Globus pallidus (tissue), 1 donor: ENCODE measurements around the gene TP63.

Experiments used
- DNase-seq: peaks from one replicate; pipeline ENCODE4 v3.0.0-alpha.2; 2015; ENCODE audit warnings: low spot score

Gene TP63

GRCh38 chr3:189853906-189854305 lies 222.7 kb downstream of the TP63 start:
- DNase-seq: no peak

- no peak for DNase-seq
Observed at GRCh38 chr3:189860296-189860695, 229.1 kb downstream of the TP63 start.

GRCh38 chr3:189862385-189862998 lies 231.3 kb downstream of the TP63 start:
- no peak for DNase-seq

GRCh38 chr3:189863031-189863430 lies 231.8 kb downstream of the TP63 start:
- DNase-seq: no peak

- DNase-seq: no peak
Observed at GRCh38 chr3:189868061-189868460, 236.9 kb downstream of the TP63 start.

GRCh38 chr3:189869165-189869564 lies 238.0 kb downstream of the TP63 start:
- no peak for DNase-seq

- DNase-seq: no peak
Observed at GRCh38 chr3:189871418-189871817, 240.2 kb downstream of the TP63 start.

GRCh38 chr3:189883113-189883753 lies 252.0 kb downstream of the TP63 start:
- DNase-seq: no peak

GRCh38 chr3:189890496-189890895 lies 259.3 kb downstream of the TP63 start:
- DNase-seq: no peak

- DNase-seq: no peak
Observed at GRCh38 chr3:189896533-189896932, 265.3 kb downstream of the TP63 start.

- no peak for DNase-seq
Observed at GRCh38 chr3:189897406-189897805, 266.2 kb downstream of the TP63 start.

GRCh38 chr3:189898559-189899153 lies 267.5 kb downstream of the TP63 start:
- no peak for DNase-seq

- DNase-seq: no peak
Observed at GRCh38 chr3:189899186-189899585, 268.0 kb downstream of the TP63 start.

GRCh38 chr3:189900578-189900977 lies 269.4 kb downstream of the TP63 start:
- DNase-seq: no peak

- no peak for DNase-seq
Observed at GRCh38 chr3:189901481-189901880, 270.3 kb downstream of the TP63 start.

- peak; percentile 3 for DNase-seq
Observed at GRCh38 chr3:189902230-189903186, 271.3 kb downstream of the TP63 start.

- DNase-seq: no peak
Observed at GRCh38 chr3:189903562-189904250, 272.5 kb downstream of the TP63 start.

- no peak for DNase-seq
Observed at GRCh38 chr3:189907803-189908202, 276.6 kb downstream of the TP63 start.

- DNase-seq: no peak
Observed at GRCh38 chr3:189908646-189909045, 277.5 kb downstream of the TP63 start.

- DNase-seq: no peak
Observed at GRCh38 chr3:189909139-189909538, 277.9 kb downstream of the TP63 start.

- no peak for DNase-seq
Observed at GRCh38 chr3:189909573-189909972, 278.4 kb downstream of the TP63 start.

- no peak for DNase-seq
Observed at GRCh38 chr3:189911001-189911400, 279.8 kb downstream of the TP63 start.
